Measurements from ENCODE around the gene ITPA.
"Not testable (repeated sequence)": the region's sequence is repeated elsewhere in the genome, so short reads cannot be mapped to it uniquely, and the experiment has no call there.

Gene ITPA

GRCh38 chr20:3174442-3175261, 34.6 kb upstream of the ITPA start:
- DNase-seq (ENCODE audit: low read depth), result peak; percentile 37
- H3K4me3 ChIP-seq (ENCODE audit: low read length), result peak overlapping the region; percentile 92
- TF ChIP-seq CTCF (conservative IDR thresholded peaks at IDR 0.05; ENCODE audit: low read length), result no peak

GRCh38 chr20:3175270-3175669, 34.0 kb upstream of the ITPA start:
- peak overlapping the region; percentile 92 for H3K4me3 ChIP-seq (ENCODE audit: low read length)
- DNase-seq (ENCODE audit: low read depth), result no peak
- no peak for TF ChIP-seq CTCF (conservative IDR thresholded peaks at IDR 0.05; ENCODE audit: low read length)

GRCh38 chr20:3177746-3178485, 31.4 kb upstream of the ITPA start:
- no peak overlapping the region for H3K4me3 ChIP-seq (ENCODE audit: low read length)
- no peak for DNase-seq (ENCODE audit: low read depth)
- no peak for TF ChIP-seq CTCF (conservative IDR thresholded peaks at IDR 0.05; ENCODE audit: low read length)

- no peak for TF ChIP-seq CTCF (conservative IDR thresholded peaks at IDR 0.05; ENCODE audit: low read length)
- no peak for DNase-seq (ENCODE audit: low read depth)
- H3K4me3 ChIP-seq (ENCODE audit: low read length), result no peak overlapping the region
Measured at GRCh38 chr20:3180319-3180718, 29.0 kb upstream of the ITPA start.

- no peak for TF ChIP-seq CTCF (conservative IDR thresholded peaks at IDR 0.05; ENCODE audit: low read length)
- H3K4me3 ChIP-seq (ENCODE audit: low read length), result no peak overlapping the region
- no peak for DNase-seq (ENCODE audit: low read depth)
Measured at GRCh38 chr20:3181270-3181669, 28.0 kb upstream of the ITPA start.

GRCh38 chr20:3182429-3182828, 26.9 kb upstream of the ITPA start:
- H3K4me3 ChIP-seq (ENCODE audit: low read length); DNase-seq (ENCODE audit: low read depth): not testable (repeated sequence)

- TF ChIP-seq CTCF (conservative IDR thresholded peaks at IDR 0.05; ENCODE audit: low read length), result no peak
- H3K4me3 ChIP-seq (ENCODE audit: low read length), result no peak overlapping the region
- no peak for DNase-seq (ENCODE audit: low read depth)
Measured at GRCh38 chr20:3183896-3184612, 25.2 kb upstream of the ITPA start.

- not testable (repeated sequence) for DNase-seq (ENCODE audit: low read depth); H3K4me3 ChIP-seq (ENCODE audit: low read length)
Measured at GRCh38 chr20:3187861-3188260, 21.4 kb upstream of the ITPA start.
